Stimulated activated CD4-positive, alpha-beta T cell treated with anti-CD3 and anti-CD28 coated beads, Interleukin-4, amount 100 ng/mL, for 24 hours (primary cell): ENCODE results near the gene AFAP1L1.
A peak's percentile ranks its signal among the peaks of the same experiment; 100 is the strongest.

Source experiments
- DNase-seq: peaks from one replicate; pipeline ENCODE4 v3.0.0-alpha.2; 2020

The AFAP1L1 gene

DNA sequence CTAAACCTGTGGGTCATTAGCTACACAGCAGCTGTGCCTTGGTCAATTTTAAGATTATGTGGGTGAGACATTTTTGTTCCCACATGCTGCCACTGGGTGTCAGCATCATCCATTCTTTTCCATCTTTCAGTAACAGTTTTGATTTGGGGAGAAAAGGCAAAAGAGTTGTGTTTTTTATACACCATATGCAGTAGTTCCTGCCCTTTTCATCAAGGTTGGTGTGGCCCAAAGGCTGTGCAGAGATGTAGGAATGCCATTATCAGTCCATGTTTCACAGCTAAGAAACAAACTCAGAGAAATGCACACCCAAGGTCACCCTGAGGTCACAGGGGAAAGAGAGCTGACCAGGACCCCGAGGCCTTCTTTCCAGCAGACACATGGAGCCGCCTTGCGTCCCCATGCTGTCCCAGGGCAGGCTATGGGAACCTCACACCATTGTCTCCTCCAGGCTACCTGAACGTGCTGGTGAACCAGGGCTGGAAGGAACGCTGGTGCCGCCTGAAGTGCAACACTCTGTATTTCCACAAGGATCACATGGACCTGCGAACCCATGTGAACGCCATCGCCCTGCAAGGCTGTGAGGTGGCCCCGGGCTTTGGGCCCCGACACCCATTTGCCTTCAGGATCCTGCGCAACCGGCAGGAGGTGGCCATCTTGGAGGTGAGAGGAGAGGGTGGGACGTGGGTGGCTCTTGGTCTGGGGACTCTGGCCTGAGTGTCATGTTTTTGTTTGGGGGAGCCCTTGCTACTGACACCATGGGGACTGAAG lies 45.8 kb downstream of the AFAP1L1 start:
- peak; percentile 36 for DNase-seq

DNA sequence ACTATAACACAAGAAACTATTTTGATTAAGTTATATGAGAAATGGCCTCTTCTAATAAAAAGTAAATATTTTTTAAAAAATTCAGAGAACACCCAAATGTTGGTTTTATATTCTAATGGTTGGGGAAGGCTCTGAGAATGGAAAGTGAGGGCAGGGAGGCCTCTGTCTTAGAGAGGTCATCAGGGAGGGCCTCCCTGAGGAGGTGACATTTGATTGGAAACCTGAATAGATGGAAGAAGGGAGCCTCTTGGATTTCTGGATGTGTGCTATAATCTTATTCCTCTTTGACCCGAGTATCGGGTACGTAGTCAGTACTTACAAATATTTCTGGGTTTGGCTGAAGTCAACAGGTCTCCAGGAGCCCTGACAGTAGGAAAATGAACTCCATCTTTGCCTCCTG lies 47.5 kb downstream of the AFAP1L1 start:
- no peak for DNase-seq

DNA sequence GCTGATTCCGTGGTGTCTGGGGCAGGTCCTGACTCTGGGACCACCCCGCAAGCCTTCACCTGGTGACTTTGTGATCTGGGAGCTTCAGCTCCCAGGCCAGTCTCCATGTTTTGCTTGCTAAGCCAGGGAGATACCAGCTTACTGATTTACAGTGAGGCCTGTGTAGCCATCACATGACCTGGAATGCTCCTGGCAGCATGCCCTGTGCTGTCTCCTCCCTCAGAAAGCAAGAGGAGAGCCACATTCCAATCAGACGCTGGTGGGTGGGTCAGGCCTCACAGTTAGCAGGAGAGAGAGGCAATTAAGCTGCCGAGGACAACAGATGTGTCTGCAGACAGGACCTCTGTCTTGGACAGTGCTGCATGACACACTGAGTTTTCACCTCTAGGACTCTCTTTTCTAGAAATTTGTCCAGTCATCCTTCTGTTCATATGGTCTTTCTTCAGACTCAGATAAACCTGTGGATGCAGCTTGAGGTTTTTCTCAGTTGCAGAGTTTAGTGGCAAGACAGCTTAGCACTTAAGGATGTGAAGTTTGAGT lies 49.2 kb downstream of the AFAP1L1 start:
- DNase-seq = no peak

DNA sequence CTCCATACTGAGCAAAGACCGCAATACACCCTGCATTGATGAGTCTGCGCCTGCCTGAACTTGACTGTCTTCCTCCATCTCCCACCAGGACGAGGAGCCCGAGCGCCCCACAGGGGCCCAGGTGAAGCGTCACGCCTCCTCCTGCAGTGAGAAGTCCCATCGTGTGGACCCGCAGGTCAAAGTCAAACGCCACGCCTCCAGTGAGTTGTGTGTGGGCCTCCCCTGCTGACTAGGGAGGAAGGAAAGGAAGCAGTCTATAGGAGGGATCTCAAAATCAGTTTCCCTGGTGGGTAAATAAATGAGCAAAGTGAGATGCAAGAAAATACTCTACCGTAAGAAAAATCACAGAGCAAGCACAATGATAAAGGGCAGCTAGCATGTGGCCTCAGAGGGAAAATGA lies 50.9 kb downstream of the AFAP1L1 start:
- no peak for DNase-seq

DNA sequence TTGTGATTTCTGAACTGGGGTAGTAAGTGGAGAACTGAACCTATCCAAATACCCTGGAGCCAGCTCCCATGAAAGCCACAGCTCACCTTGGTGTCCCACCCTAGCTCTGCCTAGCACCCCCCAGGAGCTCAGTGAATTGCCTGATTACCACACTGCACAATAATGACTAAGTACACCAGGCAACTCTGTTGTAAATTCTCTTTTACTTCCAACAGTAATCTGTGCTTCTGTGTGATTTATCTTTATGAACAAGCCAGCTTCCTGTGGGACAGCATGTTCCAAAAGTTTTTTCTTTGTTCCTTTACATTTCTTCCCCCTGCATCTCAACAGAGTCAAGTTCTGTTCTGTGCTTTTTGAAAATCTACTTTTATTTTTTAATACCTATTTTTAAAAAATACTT lies 51.6 kb downstream of the AFAP1L1 start:
- no peak for DNase-seq

DNA sequence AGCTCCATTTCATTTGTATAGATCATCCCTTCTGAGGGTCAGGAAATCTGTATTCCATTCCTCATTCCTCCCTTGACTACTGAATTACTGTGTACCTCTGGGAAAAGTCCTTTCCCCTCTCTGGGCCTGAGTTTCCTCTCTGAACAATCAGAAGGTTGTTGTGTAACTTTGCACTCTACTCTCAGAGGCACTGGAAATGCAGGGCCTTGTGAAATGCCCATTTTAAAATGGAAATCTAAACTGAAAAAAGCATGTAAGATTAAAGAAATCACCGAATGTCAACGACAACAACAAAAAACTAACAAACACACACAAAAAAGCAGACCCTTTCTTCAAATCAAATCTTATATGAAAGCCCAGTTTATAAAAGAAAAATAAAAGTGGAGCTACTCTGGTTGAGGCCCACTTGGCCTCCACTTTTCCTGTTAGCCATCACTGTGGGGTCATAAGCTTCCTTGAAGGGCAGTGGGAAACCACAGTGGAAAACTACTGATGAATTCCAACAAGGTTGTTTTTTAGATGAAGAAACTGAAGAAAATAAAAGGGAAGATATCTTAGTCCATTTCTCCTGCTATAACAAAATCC lies 52.1 kb downstream of the AFAP1L1 start:
- DNase-seq = no peak

DNA sequence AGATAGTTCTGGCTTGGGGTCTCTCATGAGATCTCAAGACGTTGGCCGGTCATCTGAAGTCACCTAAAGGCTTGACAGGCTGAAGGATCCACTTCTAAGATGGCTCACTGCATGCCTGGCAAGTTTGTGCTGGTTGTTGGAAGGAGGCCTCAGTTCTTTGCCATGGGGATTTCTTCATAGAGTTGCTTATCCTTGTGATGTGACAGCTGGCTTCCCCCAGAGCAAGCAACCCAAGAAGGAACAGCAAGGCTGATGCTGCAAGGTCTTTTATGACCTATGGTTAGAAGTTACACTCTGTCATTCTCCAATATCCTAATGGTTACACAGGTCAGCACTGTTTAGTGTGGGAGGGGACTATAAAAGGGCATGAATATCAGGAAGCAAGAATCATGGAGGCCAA lies 53.0 kb downstream of the AFAP1L1 start:
- no peak for DNase-seq

DNA sequence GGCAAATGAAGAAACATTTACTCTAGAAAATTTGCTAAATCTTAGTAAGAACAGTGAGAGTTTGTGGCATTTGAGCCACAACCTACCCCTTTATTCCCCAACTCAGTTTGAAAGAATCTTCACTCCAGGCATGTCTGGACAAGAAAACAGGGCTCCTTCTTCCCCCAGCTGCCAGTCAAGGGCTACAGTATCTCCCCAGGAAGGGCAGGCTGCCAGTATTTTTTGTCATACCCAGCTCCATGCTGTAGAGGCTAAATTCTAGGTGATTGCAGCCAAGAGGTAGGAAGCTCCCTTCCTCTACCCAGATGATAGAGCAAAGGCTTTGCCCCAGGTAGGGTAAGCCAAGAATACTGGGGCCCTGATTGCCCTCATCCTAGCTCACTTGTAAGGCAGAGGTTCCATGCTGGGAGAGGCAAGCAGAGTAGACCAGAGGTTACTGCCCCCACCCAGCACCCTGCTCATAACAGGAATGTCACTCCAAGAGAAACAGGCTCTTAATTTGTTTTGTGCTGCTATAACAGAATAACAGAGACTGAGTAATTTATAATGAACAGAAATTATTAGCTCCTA lies 53.6 kb downstream of the AFAP1L1 start:
- DNase-seq = no peak

DNA sequence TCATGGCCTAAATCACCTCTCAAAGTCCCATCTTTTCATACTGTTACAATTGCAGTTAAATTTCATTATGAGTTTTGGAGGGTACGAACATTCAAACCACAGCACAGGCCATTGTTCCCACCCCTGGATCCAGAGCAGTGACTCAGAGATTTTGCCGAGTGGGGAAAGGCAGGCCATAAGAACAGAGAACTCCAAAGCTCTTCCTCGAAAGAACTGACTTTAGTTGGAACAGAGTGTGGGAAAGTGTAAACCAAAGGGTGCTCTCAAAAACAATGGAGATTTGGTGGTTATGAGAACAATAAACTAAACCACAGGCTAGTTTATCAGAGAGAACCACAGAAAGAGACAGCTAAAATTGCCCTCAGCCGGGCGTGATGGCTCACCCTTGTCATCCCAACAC lies 54.2 kb downstream of the AFAP1L1 start:
- no peak for DNase-seq

DNA sequence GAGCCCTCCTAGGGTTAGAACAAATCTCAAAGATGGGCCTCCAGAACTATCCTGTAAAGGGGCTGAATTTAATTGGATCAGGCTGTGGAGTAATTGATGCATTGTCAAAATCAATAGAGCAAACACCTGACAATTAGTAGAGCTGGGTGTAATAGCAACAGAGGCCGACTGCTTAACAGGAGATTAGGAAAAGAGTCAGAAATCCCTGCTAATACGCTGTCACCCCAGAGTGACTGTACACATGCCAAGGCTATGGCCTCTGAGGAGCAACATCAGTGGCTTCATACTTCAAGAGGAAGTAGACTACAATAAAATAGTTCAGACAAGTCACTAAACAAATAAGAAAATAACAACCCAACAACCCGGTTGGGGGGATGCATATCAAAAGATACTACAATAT lies 55.0 kb downstream of the AFAP1L1 start:
- no peak for DNase-seq

DNA sequence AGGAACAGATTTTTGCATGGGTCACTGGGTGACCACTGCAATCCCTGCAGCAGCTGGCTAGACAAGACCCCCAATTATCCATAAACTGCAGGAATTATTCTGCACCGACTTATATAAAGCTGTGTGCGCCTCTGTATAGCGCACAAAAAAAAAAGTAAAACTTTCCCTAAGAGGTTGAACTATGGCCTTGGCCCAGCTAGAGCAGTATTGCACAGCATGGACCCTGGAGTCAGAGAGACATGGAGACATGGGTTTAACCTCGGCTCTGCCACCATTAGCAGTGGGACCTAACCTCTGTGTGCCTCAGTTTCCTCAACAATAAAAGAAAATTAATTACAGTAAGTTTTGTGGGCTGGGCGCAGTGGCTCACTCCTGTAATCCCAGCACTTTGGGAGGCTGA lies 56.5 kb downstream of the AFAP1L1 start:
- DNase-seq = no peak

DNA sequence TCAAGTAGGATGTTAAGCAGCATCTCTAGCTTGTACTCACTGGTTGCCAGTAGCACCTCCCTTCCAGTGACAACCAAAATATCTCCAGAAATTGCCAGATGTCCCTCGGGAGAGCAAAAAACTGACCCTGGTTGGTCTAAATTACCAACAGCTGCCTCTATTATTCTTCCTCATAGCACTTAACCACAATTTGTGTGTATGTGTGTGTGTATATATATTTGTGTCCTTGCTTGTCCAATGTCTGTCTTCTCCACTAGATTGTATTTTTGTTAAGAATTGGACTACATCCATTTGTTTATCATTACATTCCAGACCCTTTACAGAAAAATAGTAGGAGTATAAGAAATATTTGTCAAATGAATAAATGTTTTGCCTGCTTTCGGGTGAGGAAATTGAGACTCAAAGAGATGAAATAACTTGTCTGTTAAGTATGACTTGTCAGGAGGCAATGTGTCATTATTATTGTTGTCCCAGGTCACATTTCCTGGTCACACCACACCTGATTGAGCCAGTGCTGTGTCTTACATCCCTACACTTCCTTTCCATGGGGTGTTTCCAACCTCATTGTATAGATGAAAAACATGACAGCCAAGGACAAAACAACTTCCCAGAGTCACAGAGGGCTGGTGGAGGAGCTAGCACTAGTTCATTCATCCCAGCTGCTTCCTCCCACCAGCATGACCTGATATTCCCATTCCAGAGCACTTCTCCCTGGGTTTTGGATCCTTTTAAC lies 62.2 kb downstream of the AFAP1L1 start:
- no peak for DNase-seq

DNA sequence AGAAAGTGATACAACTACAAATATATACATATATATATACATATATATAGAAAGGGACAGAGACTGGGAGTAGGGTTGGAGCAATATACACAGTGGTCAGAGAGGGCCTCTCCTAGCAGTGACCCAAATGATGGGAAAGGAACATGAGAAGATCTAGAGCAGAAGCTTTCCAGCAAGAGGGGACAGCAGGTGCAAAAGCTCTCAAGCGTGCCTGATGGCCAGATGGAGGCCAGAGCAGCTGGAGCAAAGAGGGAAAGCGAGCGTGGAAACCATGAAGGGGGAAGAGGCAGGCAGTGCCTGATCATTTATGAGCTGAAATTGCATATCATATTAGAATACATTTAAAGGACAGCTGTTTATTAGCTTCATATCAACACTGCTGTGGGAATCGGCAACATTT lies 66.1 kb downstream of the AFAP1L1 start:
- no peak for DNase-seq

DNA sequence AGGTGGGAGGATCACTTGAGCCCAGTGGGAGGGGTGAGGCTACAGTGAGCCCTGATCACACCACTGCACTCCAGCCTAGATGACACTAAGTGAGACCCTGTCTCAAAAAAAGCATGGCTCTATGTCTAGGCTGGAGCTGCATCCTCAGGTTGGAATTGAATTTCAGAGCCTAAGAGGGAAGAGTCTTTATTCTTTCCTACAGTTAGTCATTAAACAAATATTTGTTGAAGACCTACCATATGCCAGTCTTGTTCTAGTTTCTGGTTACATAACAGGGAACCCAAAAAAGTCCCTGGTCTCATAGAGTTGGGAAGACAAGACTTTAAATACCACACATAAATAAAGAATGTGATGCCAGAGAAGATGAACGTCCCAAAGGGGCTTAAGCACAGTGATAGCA lies 66.7 kb downstream of the AFAP1L1 start:
- DNase-seq = no peak

DNA sequence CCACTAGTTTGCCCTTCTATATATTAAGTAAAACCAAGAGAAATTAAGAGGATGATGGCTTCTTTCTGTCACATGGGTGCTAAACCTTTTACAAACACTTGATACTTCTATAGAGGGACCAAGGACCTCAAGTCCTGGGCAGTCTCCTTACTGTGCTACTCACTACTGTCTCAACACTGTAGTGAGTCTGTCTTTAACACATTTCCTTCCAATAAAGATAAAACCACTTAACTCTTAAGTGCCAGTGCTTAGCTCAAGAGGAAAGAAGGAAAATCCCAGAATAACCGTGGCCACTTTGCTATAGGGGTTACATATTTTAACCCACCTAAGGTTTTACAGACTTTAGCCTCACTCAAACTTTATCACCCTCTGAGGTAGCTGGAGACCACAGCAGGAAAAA lies 69.3 kb downstream of the AFAP1L1 start:
- DNase-seq = no peak

DNA sequence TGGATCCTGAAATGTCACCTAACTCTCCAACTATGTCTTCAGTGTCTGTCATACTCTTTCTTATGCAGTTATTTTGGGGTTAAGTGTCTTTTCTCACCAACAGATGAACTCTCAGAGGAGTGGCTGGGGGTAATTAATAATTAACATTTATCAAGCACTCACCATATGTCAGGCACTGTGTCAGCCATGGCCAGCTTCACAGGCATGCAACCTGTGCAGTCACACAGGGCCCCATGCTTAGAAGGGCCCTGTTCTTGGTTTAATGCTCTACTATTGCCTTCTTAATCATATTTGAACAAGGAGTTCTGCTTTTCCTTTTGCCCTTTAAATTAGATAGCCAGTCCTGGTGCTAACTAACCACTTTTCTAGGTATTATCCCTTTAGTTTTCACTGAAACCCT lies 70.2 kb downstream of the AFAP1L1 start:
- DNase-seq = no peak

DNA sequence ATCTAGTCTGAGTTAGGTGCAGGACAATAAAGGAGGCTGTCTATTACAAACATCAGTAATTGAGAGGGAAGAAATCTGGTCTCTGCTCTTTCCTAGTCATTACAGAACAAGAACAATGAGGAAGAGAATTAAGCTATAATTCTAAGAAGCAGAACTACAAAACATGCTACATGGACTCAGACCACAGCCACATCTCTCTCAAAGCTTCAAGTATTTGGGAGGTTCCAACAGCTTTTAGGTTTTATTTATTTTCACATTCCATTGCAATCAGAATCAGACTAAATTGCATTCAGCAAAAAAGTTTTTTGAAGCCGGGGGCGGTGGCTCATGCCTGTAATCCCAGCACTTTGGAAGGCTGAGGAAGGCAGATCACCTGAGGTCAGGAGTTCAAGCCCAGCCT lies 72.5 kb downstream of the AFAP1L1 start:
- DNase-seq = no peak

DNA sequence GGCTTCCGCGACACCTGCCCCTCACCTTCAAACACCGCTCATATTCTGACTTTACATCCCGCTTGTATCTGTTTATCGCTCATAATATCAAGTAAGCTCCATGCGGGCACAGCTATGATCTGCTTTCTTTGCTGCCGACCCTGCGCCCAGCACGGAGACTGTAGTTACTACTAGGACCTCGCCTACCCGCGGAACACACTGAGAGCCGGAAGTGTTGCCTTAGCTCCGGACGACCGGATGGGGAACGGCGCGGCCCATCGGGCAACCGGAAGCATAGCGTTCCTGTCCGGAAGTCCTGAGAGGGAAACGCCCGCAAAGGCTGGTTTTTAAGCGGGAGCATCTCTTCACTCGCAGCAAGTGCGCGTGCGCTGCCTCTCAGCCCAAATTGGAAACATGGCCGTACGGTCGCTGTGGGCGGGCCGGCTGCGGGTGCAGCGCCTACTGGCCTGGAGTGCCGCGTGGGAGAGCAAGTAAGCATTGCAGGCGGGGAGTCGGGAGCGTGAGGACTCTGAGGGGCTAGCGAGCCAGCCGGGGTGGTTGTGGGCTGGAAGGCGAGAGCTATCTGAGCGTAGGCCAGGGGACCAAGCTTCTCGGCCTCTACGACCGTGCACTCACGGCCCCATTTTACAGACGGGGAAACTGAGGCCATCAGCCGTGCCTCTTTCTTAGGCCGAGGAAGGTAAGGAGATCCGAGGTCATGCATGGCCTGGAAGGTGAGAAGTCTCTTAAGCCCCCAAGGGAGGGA lies 73.7 kb downstream of the AFAP1L1 start, which contains the start of gene GRPEL2:
TSS of gene GRPEL2 (plus strand) at position 353 of the 745 bp plus-strand sequence. CDS start at position 394, 41 bp downstream.
- peak; percentile 96 for DNase-seq

DNA sequence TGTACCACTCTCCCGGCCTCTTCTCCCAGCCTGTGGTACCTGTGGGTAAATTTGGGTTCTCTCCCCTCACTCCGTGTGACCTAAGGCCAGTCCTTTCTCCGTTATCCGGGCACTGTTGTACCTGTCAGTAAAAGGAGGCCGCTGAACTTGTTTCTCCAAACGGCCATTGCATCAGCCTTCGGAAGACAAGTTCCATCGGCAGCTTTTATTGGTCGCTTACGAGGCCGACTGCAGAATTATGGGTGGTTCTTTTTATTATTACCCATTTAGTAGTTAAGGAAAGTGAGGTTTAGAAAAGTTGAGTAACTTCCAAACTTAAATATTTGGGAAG lies 74.2 kb downstream of the AFAP1L1 start:
- peak; percentile 40 for DNase-seq

DNA sequence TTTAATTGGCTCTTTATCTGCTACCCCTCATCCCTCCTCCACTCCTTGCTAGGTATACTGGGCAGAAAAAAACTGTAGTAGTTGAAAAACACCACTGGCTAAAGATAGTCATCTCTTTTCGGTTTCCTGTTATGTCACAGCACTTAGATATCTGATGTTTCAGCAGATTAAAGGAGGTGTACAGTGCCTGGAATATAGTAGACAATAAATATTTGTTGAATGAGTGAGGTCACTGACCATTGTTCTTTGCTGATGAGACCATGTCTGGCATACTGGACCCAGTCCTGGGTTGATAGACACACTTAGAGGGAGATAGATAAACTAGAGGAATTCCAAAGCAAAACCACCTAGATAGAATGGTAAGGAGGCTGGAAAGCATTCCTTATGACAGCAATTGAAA lies 76.9 kb downstream of the AFAP1L1 start:
- no peak for DNase-seq

DNA sequence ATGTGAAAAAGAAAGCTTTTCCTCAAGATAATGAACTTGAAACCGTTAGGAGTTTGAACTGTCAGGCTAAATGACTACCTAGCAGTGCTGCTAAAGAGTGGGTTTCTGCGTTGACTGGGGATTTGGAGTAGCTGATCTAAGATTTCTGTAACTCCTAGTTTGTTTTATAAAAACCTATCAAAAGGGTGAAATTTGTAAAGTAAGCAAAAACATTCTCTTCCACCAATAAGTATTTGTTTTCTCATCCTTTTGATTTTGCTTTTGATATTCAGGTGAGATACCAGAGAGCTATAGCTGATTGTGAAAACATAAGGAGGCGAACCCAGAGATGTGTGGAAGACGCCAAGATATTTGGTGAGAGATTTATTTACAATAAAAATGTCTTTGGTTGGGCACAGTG lies 77.7 kb downstream of the AFAP1L1 start:
- DNase-seq = no peak

DNA sequence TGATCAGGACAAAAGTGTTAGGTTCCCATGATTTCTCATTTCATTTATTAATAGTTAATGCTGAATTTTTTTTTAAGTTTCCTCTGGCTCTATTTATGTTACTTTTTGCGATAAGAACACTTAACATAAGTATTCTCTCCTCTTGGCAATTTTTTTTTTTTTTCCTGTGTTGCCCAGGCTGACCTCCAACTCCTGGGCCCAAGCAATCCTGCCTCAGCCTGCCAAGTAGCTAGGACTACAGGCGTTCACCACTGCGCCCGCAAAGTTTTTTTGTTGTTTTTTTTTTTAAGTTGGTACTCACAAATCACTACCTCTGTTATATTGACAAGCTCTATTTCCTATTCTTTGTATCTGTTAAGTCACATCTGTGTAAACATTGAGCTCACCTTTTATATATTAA lies 80.5 kb downstream of the AFAP1L1 start:
- no peak for DNase-seq

DNA sequence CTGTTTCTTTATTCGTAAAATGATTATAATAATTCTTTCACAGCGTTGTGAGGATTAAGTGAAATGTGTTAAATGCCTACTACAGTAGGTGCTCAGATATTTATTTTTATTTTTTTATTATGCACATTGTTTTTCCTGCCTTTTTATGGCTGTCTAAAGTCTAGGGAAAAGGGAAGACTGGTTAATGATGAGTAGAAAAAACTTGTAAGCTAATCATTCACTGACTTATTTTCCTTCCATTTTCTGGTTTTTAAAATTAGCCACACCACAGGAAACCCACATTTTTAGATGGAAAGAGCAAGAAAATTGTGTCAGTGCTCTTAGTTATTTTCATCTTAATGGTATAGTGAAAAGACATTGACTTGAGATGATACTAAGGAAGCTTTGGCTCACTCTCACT lies 82.3 kb downstream of the AFAP1L1 start:
- DNase-seq = no peak
